ENCODE measurements around the gene OLFML2A. TPM values are rescaled to one million over a fixed set of nuclear protein-coding genes. Genes with fewer than 3 reads are reported as not detected.

OLFML2A gene
- total and polyA plus RNA-seq, 2 of the 13 experiments (the other 11 are each of a cell fraction or from before 2014, with no cell fraction given): 0.01 to 0.02 TPM

GRCh38 chr9:124794902-124795491, 18.1 kb downstream of the OLFML2A start:
- CTCF ChIA-PET (ENCODE audit: low intra/inter-chr PET ratio, low total read pairs): interaction anchor here (1.1 to 4.5 kb wide), 4 partner anchors 20 to 58 kb away, joined by 3 to 36 read pairs (median 6); partner anchors contain the start of gene WDR38
- Histone ChIP-seq H3K79me2 (ENCODE audit: insufficient read depth, low read length) (no peaks in the 10 kb centered on the region), H2AFZ (ENCODE audit: low read length) (no peak overlapping the region), H3K27ac (ENCODE audit: extremely low read length, insufficient read depth, low read length) (no peak overlapping the region), H3K4me3 (replicated peaks in 1 of 3; ENCODE audit: insufficient read depth in 1 of 3, low read depth in 2 of 3, low read length in 3 of 3) (no peak overlapping the region), H3K4me1 (ENCODE audit: insufficient read depth, low read length) (peaks cover 33% of the 10 kb centered on the region), H3K27me3 (ENCODE audit: control insufficient read depth in 1 of 2, insufficient read depth in 2 of 2, low read length in 2 of 2) (peaks cover 1 to 23% of the 10 kb centered on the region in 2 experiments; a peak in 2 of 5 replicates), H3K9me3 (ENCODE audit: low read length) (no peaks in the 10 kb centered on the region), H3K36me3 (replicated peaks in 1 of 2; ENCODE audit: control insufficient read depth in 1 of 2, insufficient read depth in 2 of 2, low read length in 2 of 2) (no peaks in the 10 kb centered on the region), H3K4me2 (ENCODE audit: low read depth, low read length) (peak overlapping the region; percentile 21; the same call in 1 of the 2 replicates), H3K9ac (ENCODE audit: insufficient read depth, low read depth, low read length) (no peak overlapping the region), H4K20me1 (ENCODE audit: insufficient read depth, low read length) (no peaks in the 10 kb centered on the region)
- ATAC-seq (peak; percentile 97), DNase-seq (ENCODE audit: low spot score) (peak; percentile 88), FAIRE-seq (peak; percentile 78)
- in situ Hi-C loops (cut with HindIII; ENCODE audit: extremely low pct_ligation_motif_present, low pct_unique_long_range_greater_than_20kb) (loop anchor here (10.0 kb wide), 1 partner anchor 50 kb away; no protein-coding TSS in a partner anchor), intact Hi-C loops (cut with micrococcal nuclease; ENCODE audit: unreplicated experiment) (loop anchor here (2.0 kb wide), 2 partner anchors 24 to 58 kb away; partner anchors contain the start of gene WDR38)
- BruUV-seq (replicated peaks): no TSS peak
- WGBS (ENCODE audit: low lambda C conversion rate): 75% methylated on average over 3 of the region's 11 CpGs
- POLR2A ChIA-PET: interaction anchor here (1.2 to 2.6 kb wide), 4 partner anchors 15 to 58 kb away, joined by 3 to 13 read pairs (median 4); partner anchors contain the start of gene WDR38
- TF ChIP-seq FOXM1 (CRISPR knock-in tag; IDR thresholded peaks at IDR 0.05) (no peak), SKI (IDR thresholded peaks at IDR 0.05; ENCODE audit: partially characterized antibody) (peak; percentile 43), ZMAT3 (CRISPR knock-in tag; conservative IDR thresholded peaks at IDR 0.05) (no peak), ZNF292 (CRISPR knock-in tag; IDR thresholded peaks at IDR 0.05; ENCODE audit: borderline replicate concordance, low read depth) (peak; percentile 56; the same call in 1 of the 2 replicates), THYN1 (CRISPR knock-in tag; IDR thresholded peaks at IDR 0.05; ENCODE audit: borderline replicate concordance, low read depth) (no peak), RNF219 (CRISPR knock-in tag; IDR thresholded peaks at IDR 0.05) (no peak), WIZ (CRISPR knock-in tag; IDR thresholded peaks at IDR 0.05) (no peak), ZNF75D (CRISPR knock-in tag; IDR thresholded peaks at IDR 0.05; ENCODE audit: borderline replicate concordance) (no peak), TEAD2 (CRISPR knock-in tag; IDR thresholded peaks at IDR 0.05) (no peak), IKZF1 (IDR thresholded peaks at IDR 0.05) (no peak), TOE1 (CRISPR knock-in tag; IDR thresholded peaks at IDR 0.05) (no peak), ZBTB42 (CRISPR knock-in tag; IDR thresholded peaks at IDR 0.05) (no peak), ZNF615 (CRISPR knock-in tag; IDR thresholded peaks at IDR 0.05; ENCODE audit: borderline replicate concordance) (no peak), ERF (CRISPR knock-in tag; IDR thresholded peaks at IDR 0.05) (peak; percentile 53; the same call in 1 of the 2 replicates), XRCC5 (optimal IDR thresholded peaks at IDR 0.05; ENCODE audit: low read length) (peak; percentile 85), GATAD2A (CRISPR knock-in tag; IDR thresholded peaks at IDR 0.05) (peak; percentile 73), ZNF776 (CRISPR knock-in tag; IDR thresholded peaks at IDR 0.05) (no peak), SRSF4 (IDR thresholded peaks at IDR 0.05; ENCODE audit: low read depth, low read length, poor library complexity, severe bottlenecking) (no peak), TRIM22 (IDR thresholded peaks at IDR 0.05) (no peak), ATF7 (IDR thresholded peaks at IDR 0.05) (no peak), ATF7 (CRISPR knock-in tag; IDR thresholded peaks at IDR 0.05) (no peak), ZNF136 (CRISPR knock-in tag; IDR thresholded peaks at IDR 0.05; ENCODE audit: low read depth) (no peak)

Measured in HepG2 (cell line).